Gastroesophageal sphincter (tissue), 3 donors: ENCODE measurements around the gene PCYT1A.

ENCODE experiments used
- EP300 ChIP-seq: sonication (generic); formaldehyde crosslinking; IDR thresholded peaks from one replicate; pipeline ENCODE4 v1.6.1; 2017; ENCODE audit warnings: antibody characterized with exemption, mild to moderate bottlenecking
- POLR2A ChIP-seq, 2 donors: fragments of 450-650 bp; IDR thresholded peaks; one replicate each; pipeline ENCODE4 v1.6.1; 2017; ENCODE audit warnings: antibody characterized with exemption in 2 of 2, mild to moderate bottlenecking in 2 of 2, moderate library complexity in 1 of 2
- POLR2AphosphoS5 ChIP-seq: sonication (generic); formaldehyde crosslinking; IDR thresholded peaks from one replicate; pipeline ENCODE4 v1.6.1; 2017; ENCODE audit warnings: antibody characterized with exemption
- TF ChIP-seq, protein P1 (sequence below), 4 experiments: fragments of 200-600 bp in 2 of 4; fragments of 450-650 bp in 2 of 4; sonication (generic) in 1 of 4; IDR thresholded peaks; one replicate each; pipeline ENCODE4 v1.5.1; 2017 to 2019; ENCODE audit warnings: antibody characterized with exemption in 4 of 4, mild to moderate bottlenecking in 2 of 4, moderate library complexity in 2 of 4

DNA sequence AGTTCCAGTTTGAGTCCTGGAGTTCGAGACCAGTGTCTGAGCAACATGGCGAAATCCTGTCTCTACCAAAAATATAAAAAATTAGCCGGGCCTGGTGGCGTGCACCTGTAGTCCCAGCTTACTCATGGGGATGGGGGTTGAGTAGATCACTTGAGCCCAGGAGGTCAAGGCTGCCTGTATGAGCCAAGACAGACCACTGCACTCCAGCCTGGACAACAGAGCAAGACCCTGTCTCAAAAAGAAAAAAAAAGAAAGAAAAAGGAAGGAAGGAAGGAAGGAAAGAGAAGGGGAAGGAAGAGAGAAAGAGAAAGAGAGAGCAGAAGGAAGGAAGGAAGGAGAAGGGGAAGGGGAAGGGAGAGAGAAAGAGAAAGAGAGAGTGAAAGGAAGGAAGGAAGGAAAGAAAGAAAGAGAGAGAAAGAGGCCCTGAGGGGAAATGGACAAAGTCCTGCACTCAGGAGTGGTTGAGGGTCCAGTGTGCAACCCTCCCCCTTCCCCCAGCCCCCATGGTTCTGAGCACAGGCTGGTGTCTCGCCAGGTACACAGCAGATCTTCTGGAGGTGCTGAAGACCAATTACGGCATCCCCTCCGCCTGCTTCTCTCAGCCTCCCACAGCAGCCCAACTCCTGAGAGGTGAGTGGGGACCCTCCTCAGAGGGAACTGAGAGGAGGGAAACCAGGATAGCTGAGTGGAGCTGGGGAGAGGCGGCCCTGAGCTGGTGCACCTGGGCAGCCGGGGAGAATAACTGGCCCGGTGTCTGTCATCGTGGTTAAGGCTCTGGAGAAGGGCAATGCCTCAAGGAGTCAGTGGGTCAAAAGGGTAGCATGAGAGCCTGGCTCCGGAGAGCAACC, 70.0 kb downstream of the PCYT1A start:
- TF ChIP-seq POLR2A (IDR thresholded peaks at IDR 0.05) (no peak), EP300 (no peak), POLR2AphosphoS5 (no peak)
- TF ChIP-seq, protein P1, sequence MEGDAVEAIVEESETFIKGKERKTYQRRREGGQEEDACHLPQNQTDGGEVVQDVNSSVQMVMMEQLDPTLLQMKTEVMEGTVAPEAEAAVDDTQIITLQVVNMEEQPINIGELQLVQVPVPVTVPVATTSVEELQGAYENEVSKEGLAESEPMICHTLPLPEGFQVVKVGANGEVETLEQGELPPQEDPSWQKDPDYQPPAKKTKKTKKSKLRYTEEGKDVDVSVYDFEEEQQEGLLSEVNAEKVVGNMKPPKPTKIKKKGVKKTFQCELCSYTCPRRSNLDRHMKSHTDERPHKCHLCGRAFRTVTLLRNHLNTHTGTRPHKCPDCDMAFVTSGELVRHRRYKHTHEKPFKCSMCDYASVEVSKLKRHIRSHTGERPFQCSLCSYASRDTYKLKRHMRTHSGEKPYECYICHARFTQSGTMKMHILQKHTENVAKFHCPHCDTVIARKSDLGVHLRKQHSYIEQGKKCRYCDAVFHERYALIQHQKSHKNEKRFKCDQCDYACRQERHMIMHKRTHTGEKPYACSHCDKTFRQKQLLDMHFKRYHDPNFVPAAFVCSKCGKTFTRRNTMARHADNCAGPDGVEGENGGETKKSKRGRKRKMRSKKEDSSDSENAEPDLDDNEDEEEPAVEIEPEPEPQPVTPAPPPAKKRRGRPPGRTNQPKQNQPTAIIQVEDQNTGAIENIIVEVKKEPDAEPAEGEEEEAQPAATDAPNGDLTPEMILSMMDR (IDR thresholded peaks at IDR 0.05) = no peak
